Suppressor macrophage treated with lipopolysaccharide for 4 hours (primary cell): ENCODE results near the gene BLCAP.
A peak's percentile ranks its signal among the peaks of the same experiment; 100 is the strongest.
"Not testable (repeated sequence)": the region's sequence is repeated elsewhere in the genome, so short reads cannot be mapped to it uniquely, and the experiment has no call there.

Source experiments
- DNase-seq: peaks from one replicate; pipeline ENCODE4 v3.0.0-alpha.2; 2020

Gene BLCAP, protein sequence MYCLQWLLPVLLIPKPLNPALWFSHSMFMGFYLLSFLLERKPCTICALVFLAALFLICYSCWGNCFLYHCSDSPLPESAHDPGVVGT

DNA sequence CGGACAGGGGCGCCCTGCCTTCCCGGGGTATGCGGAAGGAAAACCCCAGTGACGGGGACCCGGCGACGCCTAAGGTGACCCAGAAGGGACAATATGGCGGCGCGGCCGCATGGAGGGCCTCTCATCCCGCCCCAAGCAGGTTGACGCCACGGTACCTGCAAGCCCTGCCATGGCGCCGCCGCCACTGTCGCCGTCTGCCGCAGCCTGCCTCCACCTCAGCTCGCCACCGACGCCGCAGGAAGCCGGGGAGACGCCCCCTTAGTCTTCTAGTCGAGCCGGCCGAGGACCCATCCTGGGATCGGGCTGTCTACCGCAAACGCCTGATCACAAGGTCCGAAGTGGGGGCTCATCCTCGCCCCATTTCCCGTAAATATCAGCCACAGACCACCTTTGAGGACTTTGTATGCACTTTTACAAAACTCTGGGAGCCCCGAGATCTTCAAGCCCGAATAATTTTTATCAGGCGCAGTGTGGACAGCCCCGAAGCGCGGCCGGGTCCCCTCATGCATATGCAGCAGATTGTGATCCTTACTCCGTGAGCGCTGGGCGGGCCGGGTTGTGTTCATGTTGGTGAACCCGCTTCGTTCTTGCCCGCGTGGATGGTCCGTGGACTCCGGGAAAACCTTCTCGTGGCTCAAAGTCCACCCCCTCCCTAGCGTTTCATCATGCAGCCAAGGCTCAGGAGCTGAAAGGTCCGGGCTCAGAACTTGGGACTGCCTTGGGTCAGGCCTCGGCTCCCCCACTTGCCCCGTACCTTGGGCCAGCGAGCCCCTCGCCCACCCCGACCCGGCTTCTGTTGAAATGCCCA, at the start of gene BLCAP:
BLCAP (minus strand) TSS at position 239 of the 808 bp plus-strand sequence. CDS start 8,702 bp downstream, outside the sequence.
- DNase-seq = peak; percentile 95

DNA sequence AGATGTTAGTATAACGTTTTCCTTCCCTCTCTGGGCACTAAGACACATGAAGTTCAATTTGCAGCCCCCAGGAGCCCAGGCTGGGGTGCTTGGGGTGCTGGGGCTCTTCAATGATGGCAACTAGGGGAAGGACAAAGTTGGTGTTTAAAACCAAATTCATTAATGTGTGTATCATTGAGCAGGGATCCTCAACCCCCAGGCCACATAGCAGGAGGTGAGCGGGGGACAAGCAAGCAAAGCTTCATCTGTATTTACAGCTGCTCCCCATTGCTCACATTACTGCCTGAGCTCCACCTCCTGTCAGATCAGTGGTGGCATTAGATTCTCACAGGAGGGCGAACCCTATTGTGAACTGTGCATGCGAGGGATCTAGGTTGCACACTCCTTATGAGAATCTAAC, 49.8 kb upstream of the BLCAP start:
- DNase-seq = not testable (repeated sequence)

DNA sequence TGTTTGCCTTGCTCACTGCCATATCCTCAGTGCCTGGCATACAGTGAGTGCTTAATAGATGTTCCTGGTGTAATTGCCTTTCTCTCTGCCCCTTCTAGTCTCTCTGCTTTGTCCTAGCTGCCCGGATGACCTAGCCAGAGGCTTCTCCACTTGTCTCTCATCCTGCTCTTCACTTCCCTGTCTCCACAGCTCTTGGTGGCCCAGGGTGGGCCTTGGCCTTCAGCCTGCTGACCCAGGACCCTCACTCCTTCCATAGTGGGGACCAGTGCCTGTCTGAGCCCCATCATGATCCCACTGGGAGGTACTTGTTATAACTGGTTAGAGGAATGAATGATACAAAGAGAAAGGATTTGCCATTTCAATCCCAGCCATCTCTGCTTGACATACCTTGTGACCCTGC, 49.2 kb upstream of the BLCAP start:
- DNase-seq = no peak

DNA sequence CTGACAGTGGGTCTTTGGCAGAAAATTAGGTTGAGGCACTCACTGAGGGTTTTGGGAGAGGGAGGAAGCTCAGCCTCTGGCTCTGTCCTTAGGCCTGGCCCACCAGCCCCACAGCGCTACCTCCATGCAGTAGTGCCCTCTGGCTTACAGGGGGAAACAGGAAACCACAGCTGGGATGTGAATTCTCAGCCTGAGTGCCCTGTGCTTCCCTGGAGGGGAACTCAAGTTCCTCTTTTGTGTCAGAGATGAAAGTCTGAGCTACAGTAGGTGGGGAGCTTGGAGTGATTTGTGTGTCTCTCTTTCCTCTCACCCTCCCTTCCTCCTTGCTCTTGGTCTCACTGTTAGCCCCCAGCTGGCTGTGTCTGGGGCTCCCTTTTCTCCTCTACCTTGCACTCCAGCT, 48.2 kb upstream of the BLCAP start:
- peak; percentile 15 for DNase-seq

DNA sequence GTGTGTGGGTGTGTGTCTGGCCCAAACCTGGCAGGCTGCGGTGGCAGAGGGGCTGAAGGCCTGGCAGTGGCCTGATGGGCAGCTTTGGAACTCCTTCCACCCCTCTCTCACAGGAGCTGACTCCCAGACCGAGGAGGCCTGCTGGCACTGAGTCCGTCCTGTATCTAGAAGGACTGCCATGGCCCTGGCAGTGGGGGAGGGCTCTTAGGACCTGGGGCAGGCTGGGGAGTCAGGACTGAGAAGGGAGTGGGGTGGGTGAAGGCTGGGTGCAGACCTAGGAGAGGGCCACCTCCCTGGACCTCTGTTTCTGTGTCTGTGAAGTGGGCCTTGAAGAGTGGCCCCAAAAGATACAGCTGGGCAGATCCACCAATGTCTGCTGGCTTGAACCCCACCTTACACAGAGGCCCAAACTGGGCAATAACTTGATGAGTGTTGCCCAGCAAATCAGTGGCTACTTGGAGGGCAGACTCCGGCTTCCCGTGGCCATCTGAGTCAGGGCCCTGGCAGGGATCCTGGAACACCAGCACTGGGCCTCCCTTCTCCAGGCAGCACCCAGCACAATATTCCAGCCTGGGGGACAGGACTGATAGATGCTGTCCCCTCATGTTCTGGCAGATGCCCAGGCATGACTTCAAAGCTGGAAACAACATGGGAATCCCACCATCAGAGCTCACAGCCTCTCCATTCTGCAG, 46.7 kb upstream of the BLCAP start:
- no peak for DNase-seq

DNA sequence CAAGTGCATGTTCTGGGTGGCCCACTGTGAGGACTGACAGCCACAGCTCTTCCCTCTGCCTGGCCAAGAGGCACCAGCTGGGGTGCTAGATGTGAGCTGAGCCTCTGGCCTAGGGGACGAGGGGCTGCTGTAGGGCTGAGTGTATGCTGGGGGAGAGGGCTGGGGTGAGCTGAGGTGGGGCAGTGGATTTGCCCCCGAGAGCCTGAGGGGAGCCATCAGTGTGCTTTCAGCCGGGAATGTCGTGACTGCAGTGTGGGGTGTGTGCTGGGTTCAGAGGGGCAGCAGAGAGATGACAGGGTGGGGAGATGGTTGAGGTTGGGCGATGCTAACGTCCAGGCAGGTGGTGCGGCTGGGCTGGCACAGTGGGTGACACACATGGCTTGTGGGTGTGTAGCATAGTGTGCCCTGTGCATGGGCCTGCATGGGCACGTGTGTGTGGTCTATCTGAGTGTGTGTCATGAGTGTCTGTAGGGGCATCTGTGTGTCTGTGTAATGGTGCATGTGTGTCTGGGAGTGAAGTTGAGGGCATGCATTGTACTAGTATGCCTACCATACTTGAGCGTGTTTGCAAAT, 46.0 kb upstream of the BLCAP start:
- no peak for DNase-seq

DNA sequence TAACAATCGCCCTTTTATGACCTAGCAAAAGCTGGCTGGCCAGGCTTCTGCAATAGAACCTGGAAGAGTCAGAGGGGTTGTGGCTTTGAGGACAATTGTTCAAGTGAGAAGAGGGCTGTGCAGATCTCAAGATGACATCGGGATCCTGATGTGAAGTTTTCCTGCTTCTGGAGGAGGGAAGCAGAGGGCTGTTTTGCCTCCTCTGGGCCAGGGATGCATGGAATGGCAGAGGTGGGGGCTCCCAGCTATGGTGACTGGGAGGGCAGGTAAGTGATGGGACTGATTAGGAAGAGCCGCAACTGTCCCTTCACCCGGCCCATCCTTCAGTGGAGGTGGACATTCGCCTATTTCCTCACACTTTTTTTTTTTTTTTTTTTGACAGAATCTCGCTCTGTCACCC, 43.4 kb upstream of the BLCAP start:
- DNase-seq = no peak

DNA sequence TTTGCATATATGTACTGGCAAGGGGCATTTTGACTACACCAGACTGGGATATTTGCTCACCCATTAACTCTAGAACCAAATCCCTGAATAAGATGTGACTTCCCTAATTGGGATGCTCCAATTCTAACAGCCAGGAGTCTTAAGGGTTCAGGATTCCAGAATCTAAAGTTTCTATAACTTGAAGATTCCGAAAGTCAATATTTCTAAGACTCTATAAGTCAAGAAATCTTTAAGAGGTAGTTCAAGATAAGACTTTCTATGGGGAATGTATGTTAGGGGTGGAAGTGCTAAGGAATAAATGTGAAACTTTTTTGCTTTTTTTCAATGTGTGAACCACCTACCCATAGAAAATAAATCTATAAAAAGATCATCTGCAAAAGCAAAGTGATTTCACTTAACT, 42.7 kb upstream of the BLCAP start:
- no peak for DNase-seq

DNA sequence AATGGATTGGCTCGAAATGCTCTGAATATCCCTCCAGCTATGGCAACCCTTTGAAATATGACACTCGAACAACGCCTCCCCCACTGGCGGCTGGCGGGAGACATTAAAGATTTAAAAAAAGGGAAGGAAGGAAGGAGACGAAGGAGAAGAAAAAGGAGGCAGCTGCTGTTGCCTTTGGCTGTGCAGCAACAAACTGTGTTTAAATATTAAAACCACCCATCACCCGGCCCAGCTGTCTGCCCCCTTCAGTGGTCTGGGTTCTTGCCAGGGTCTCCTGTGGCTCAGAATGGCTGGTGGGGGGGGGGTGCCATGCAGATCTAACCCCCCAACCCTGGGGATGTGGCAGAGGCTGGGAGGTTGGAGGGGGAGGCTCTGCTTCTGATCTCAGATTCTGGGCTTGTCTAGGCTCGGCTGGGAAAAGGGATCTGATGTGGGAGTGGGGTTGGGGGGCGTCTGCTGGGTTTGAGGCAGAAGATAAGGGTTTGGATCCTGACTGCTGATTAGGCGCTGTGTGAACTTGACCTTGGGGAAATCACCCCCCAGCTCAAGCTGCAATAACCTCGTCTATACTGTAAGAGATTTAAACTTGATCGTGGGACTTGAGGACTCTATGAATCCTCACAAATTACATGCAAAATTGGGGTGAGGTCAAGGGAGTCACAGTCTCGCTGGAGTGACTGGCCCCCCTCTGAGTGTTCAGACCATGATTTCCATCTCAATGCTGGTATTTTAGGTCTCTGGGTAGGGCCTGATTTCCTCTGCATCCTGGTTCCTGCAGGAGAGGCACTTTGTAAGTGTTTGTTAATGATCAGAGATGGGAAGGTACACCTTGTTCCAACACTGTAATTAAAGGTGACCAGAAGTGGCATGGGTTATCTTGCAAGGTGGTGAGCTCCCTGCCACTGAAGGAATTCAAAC, 40.3 kb upstream of the BLCAP start:
- DNase-seq = peak; percentile 9

DNA sequence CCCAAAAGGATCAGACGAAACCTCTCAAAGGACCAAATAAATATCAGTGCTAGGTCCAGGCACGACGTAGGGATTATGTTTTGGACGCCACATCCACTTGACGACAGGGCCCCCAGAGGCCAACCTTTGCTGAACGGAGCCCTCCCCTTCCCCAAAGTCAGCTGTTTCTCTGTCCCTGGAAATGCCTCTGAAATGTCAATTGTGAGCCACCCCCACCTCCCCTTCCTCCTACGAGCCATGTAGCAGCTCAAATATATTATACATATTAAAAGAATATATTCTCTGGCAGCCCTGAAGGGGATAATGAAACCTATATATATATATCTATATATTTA, 39.6 kb upstream of the BLCAP start:
- DNase-seq = no peak

DNA sequence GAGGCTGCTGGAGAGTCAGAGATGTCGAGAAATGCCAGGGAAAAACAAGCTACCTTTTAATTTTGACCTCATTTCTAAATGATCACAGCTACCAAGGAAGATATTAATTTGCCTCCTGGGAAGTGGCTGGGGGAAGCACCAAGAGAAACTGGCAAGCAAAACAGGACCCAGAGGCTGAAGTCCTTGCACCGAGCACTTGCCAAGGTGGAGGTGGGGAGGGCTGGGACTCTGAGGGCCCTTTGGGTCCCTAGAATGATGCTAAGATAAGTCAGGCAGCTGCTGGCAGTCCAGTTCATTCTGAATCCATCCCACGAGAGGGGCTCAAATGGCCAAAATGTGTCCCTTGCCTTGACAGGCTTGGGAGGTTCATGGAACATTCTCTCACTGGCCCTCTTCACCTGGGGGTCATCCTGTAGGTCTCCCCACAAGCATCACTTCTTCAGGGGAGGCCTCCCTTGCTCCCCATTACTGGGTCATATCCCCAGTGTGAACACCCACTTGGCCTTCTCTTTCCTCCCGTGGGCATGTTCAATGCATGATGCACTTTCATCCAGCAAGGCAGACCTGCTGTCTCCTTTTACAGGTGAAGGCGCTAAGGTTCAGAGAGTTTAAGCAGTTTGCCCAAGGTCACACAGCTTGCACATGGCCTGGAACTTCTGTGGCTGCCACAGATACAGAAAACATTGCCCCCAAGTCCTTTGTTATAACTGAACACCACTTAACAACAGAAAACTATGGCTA, 39.1 kb upstream of the BLCAP start:
- DNase-seq = no peak

DNA sequence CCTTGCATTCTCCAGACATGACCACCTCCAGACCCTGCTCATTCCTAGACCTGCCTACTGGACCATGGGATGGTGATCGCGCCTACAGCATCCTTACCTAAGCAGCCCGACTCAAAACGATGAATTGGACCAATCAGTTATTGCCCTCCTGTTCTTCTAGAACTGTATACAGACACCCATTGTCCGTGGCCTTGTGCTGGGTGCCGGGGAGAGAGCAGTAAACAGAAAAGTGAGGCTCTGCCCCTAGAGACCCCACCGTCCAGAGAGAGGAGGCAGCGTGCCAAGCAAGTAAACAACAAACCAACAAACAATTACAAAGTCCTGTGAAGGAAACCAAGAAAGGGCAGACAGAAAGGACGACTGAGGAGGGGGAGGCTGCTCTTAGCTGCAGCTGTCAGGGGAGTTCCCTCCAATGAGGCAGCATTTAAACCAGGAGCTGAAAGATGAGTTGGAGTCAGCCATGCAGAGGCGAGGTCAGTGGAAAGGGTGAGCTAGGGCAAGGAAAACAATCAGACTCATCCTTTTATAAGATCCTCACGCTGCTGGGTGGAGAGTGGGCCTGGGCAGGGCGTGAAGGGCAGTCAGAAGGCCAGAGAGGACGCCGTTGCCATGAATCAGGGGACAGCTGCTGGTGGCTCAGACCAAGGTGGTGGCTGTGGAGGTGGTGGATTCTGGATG, 37.6 kb upstream of the BLCAP start:
- no peak for DNase-seq

DNA sequence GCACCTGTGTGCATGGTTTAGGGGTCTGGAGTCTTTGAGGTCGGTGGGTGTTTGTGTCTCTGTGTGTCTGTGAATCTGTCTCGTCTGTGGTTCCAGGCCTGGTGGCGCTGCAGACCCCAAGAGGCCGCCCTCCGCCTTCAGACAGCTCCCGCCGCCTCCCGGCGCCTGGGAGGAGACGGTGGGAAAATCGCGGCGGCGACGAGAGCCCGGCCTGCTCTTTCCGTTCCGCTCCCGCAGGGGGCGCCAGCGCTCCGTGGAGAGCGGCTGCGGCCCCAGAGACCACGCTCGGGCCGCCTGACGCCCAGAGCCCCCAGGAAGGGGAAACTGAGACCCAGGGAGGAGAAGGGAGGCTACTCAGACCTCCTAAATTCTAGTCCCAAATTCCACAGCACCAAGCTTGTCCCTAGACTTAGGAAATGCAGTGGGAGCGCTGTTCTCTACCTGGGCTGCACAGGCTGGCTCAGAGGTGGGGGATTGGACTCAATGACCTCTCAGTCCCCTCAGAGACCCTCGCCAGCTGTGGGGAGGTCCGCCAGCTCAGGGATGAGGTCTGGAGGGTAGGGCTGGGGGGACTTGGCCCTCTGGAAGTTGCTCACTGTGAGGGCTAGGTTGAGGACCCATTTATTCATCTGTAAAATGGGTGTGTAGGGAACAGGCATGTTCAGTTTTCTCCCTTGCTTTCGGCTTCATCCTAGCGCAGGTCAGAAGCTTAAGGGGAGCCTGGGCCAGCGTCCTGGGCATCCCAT, 36.9 kb upstream of the BLCAP start:
- peak; percentile 62 for DNase-seq

DNA sequence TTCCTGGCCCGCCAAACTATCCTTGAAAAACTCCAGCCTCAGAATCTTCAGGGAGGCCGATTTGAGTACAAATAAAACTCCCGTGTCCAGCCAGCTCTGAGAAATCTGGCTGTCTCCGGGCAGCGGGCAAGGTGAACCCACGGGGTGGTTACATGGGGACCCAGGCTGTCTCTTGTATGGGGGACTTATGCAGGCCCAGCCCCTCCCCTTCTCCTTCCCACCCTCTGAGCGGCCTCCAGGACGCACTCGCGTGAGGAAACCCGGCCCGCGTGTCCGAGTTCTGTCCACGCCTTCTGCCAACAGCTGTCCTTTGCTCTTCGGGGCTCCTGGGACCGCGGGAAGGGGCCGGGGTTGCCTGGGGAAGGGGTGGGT, 36.3 kb upstream of the BLCAP start:
- DNase-seq = no peak

DNA sequence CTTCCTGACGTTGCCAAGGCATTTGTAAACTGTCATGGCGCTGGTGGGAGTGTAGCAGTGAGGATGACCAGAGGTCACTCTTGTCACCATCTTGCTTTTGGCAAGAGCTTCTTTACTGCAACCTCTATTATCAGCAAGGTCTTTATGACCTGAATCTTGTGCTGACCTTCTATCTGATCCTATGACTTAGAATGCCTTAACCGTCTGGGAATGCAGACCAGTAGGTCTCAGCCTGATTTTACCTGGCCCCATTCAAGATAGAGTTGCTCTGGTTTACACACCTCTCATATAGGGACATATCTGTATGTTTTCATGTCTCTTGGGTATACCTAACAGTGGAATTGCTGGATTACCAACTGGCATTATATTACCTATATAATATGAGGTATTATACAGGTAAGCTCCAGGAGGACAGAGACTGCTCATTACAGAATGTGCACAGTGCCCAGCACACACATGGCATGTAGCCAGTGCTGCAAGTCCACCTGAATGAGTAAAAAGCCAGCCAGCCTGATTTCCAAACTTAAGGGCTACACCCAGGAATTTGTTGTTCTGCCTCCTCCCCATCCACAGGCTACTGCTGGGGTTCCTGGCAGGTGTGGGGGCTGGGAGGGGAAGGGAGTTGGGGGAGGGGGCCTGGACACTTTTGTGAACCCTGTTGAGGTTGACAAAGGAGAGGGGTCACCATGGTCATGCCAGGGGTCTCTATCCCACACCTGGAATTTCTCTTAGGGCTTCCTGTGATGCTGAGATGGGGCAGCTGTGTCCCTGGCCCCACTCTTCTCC, 35.2 kb upstream of the BLCAP start:
- DNase-seq = no peak

DNA sequence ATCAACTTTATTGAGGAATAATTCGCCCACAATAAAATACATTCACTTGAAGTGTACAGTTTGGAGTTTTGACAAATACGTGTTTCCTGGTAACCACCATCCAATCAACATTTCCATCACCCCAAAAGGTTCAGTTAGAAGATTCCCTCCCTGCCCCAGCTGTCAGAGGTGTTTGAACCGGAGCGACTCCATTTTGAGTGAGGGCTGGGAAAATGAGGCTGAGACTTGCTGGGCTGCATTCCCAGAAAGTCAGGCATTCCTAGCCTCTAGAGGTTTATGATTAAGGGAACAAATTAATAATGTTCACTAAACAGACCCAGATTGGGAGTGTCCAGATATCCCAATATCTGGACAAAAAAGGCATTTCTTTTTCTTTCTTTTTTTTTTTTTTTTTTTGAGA, 33.0 kb upstream of the BLCAP start:
- no peak for DNase-seq

DNA sequence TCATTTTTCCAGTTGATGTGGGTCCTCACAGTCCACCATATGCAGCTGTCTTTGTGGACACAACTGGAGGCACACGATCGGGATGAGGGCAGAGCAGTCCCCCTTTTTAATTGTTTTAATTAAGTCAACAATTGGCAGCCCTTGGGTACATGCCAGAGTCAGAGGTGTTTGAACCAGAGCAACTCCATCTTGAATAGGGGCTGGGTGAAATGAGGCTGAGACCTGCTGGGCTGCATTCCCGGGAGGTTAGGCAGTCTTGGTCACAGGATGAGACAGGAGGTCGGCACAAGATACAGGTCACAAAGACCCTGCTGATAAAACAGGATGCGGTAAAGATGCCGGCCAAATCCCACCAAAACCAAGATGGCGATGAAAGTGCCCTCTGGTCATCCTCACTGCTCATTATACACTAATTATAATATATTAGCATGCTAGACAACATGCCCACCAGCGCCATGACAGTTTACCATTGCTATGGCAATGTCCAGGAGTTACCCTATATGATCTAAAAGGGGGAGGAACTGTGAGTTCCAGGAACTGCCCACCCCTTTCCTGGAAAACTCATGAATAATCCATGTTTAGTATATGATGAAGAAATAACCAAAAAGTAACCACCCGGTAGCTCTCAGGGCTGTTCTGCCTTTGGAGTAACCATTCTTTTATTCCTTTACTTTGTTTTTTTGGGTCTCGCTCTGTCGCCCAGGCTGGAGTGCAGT, 31.8 kb upstream of the BLCAP start:
- peak; percentile 48 for DNase-seq

DNA sequence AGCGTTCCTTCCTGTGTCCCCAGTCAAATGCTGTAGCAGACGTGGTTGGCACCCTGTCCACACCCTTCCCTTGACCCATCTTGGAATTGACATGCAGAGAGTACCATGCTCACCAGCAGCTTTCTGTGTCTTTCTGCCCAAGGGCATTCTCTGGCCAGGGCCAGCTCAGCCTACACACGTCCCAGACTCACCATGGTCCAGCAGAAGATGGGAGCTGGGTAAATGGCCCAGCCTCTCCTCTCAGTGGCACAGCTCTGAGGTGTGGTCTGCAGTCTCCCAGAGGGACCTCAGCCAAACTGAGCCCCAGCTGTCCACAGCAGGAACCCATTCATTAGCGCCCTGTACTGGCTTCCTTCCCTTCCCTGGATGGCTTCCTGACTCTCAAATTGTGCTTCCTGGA, 31.1 kb upstream of the BLCAP start:
- no peak for DNase-seq

DNA sequence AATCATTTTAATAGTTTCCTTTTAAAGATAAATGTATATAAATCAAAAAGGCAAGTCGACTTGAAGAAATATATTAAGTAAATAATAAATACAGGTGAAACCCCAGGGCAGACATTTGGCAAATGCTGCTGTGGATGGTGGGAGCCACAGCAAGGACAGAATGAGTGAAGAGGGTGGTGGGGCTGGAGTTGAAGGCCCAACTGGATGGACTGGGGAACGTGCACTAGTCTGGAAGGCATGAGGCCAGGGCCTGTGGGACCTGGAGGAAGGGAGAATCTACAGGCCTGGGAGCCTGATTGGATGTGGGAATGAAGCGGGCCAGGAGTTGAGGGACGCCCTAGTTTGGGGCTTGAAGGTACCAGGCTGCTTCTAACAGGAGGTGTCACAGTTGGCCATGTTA, 30.6 kb upstream of the BLCAP start:
- no peak for DNase-seq
